Measurements from ENCODE around the gene GHRL.
"Not testable (repeated sequence)": the region's sequence is repeated elsewhere in the genome, so short reads cannot be mapped to it uniquely, and the experiment has no call there.

GHRL gene

DNA sequence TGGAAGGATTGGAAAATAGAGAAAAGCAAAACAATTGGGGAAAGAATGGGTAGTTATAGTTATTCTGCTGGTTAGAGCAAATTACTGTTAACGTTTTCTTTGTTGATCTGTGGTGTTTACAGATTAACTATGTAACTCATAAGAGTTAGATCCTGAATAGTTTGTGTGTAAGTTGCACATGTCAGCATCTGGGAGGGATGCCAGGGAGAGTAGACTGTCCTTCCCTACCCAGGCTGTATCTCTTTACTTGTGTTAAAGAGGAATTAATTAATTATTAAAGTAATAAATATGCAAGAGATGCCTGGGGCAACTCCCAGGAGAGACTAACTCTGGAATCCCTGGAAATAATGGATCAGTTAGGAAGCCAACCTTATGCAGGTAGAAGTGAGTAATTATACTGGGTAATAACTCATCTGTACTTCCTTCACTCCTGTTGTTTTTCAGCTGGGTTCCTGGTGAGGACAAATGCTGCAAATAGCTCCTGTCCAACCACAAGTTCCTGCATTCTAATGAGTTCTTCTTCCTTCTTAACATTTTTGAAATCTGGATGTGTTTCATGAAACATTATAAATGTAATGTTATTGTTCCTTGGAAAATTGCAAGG is 18.9 kb downstream of the GHRL start:
- DNase-seq (no peak), ATAC-seq (no peak)

- DNase-seq (no peak), ATAC-seq (no peak)
These were observed 19.8 kb downstream of the GHRL start for GRCh38 chr3:10272977-10273376.

GRCh38 chr3:10272476-10272875 is 20.3 kb downstream of the GHRL start:
- ATAC-seq = not testable (repeated sequence)

GRCh38 chr3:10269443-10269842 is 23.3 kb downstream of the GHRL start:
- no peak for ATAC-seq
- no peak for DNase-seq

More at GRCh38 chr3:10272476-10272875, 20.3 kb downstream of the GHRL start:
- DNase-seq = not testable (repeated sequence)

GRCh38 chr3:10268930-10269329 is 23.8 kb downstream of the GHRL start:
- no peak for DNase-seq
- no peak for ATAC-seq

- DNase-seq = no peak
- no peak for ATAC-seq
These were observed 24.6 kb downstream of the GHRL start for GRCh38 chr3:10268116-10268515.

DNA sequence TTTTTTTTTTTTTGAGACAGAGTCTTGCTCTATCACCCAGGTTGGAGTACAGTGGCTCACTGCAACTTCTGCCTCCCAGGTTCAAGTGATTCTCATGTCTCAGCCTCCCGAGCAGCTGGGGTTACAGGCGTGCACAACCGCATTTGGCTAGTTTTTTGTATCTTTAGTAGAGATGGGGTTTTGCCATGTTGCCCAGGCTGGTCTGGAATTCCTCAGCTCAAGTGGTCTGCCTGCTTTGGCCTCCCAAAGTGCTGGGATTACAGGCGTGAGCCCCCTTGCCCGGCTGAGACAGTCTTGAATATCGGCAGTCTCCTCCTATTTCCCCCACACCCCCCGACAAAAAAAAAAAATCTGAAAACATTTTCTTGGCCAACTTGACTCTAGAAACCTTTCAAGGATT is 25.8 kb downstream of the GHRL start:
- not testable (repeated sequence) for DNase-seq, ATAC-seq

- DNase-seq (no peak), ATAC-seq (no peak)
These were observed 26.9 kb downstream of the GHRL start for GRCh38 chr3:10265833-10266232.

DNA sequence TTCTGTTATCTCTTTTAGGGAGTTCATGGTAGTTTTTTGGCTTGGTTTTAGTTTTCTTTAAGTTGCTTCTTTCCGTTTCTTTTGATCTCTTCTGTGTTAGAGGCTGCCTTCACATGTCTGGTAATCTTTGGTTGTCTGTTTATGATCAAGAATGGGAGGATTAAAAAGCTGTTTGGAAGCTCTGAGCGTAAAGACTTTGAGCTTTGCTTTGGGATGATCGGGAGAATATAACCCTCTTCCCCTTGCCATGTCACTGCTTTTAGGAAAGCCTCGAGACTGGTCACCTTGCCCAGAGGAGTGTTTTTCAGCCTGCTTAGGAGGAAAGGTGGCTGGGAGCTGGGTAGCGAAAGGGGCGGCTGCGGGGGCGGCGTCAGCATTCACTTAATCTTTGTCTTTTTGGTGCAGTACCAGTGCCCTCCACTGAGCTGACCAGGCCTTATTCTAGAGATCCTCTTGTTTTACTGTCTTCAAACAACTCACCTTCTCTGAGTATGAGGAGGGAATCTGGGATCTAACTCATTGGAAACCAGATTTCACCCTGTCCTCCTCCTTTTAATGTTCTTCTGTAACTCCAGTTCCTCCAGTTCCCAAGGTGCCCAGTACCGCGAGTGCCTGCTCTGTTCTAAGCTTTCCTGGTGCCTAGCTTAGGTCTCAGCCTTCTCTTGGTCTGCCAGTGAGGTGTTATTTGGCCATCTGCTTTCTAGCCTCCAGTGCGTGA is 28.9 kb downstream of the GHRL start:
- peak; percentile 77 for DNase-seq
- peak; percentile 93 for ATAC-seq

DNA sequence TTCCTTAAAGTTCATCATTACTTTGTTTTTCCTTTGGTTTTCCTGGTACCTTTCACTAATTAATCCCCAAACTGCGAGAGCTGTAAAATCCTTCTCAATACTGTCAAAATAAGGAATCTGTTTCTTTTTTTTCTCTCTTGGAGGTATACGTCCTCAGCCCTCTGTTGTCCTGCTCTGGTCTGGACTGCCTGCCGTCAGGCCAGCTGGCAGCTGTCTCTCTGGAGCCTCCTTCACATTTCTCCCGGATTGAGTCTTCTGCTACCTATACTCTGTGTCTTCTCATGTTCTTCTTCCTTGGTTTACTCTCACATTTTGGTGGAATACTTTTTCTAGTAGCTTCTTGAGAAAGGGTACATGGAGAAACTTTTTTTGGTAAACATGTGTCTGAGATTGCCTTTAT is 30.7 kb downstream of the GHRL start:
- ATAC-seq (no peak), DNase-seq (no peak)

GRCh38 chr3:10260211-10260701 is 32.5 kb downstream of the GHRL start:
- DNase-seq = no peak
- no peak for ATAC-seq

DNA sequence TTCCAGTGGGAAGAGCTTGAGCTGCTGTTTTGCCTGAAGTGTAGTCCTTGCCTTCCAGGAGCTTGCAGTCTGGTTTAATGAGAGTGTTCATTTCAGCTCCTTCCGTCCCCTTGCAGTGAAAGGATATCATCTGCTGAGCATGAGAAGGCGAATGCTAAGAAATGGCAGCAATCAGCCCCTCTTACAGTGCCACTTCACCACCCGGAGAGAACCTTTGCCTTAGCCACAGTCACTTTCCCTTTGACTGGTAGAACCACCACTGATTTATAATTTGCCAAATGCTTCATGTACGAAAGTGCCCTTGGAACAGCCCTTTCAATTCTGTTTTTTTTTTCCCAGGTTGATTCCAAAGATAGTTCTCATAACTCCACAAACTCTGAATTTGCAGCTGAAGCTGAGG is 32.9 kb downstream of the GHRL start:
- DNase-seq (no peak), ATAC-seq (no peak)

- DNase-seq = no peak
- ATAC-seq = no peak
These were observed 33.7 kb downstream of the GHRL start for GRCh38 chr3:10259036-10259435.

DNA sequence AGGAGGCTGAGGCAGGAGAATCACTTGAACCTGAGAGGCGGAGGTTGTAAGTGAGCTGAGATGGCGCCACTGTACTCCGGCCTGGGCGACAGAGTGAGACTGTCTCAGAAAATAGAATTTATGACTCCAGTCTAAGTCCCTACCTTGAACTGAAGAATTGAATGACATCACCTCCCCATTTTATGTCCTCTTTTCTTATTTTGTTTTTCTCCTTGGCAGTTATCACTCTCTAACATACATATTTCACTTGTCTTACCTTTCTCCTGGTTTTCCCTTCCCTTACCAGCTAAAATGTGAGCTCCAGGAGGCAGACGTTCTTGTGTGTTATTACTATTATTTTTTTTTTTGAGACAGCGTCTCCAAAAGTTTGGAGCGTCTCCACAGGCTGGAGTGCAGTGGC is 36.9 kb downstream of the GHRL start:
- ATAC-seq = no peak

GRCh38 chr3:10253731-10254130 is 39.0 kb downstream of the GHRL start:
- DNase-seq (no peak), ATAC-seq (no peak)

More for the DNA sequence above, 36.9 kb downstream of the GHRL start:
- no peak for DNase-seq

DNA sequence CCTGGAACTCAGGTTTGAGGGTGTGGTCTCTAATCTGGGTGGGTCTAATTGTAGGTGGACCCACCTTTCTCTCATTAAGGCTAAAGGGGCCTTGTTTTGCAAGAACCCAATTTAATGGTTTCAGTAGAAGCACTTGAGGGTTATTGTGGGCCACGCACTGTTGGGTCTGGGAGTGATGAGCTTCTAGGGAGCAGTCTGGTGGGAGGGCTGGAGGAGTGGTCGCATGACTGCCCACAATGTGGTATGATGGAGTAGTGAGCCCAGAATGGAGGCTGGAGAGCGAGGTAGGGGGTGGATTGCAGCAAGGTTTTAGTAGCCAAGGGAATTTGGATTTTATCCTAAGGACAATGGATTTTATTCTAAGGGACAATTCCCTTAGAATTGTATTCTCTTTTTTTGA is 41.7 kb downstream of the GHRL start:
- ATAC-seq (no peak), DNase-seq (no peak)

DNA sequence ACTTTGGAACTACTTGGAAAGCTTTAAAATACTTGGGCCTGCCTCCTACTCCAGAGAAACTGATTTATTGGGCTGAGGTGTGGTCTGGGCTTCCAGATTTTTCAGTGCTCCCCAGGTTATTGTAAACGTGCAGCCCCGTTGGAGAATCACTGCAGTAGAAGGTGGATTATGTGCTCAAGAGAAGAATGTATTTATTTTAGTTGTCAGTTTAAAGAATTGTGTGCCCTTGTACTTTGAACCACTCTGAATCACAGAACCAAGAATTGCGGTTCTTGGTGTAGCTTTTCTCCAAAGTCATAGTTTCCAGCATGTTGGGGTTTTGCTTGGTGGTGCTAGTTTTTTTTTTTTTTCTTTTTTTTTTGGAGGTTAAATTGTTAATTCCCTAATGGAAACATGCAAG is 42.9 kb downstream of the GHRL start:
- DNase-seq (peak; percentile 12), ATAC-seq (peak; percentile 34)

DNA sequence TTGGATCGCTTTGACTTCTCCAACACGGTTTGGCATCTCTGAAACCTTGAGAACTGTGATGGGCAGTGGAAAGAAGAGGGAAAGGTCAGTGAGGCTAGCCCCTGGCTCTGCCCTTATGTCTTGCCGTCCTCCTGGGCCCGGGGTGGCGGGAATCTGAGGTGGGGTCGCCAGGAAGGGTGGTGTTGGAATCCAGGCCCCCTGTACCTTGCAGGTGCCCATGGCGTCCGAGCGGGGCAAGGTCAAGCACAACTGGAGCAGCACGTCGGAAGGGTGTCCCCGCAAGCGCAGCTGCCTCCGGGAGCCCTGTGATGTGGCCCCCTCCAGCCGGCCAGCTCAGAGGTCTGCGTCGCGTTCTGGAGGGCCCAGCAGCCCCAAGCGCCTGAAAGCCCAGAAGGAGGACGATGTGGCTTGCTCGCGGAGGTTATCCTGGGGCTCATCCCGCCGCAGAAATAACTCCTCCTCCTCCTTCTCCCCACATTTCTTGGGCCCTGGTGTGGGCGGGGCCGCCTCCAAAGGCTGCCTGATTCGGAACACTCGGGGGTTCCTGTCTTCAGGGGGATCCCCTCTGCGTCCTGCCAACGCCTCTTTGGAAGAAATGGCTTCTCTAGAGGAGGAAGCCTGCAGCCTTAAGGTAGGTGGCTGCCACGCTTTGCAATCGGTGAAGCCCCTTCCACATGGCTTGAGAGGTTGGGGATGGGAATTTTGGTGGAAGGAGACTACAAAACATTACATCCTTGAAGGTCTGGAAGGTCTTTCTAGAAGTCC is 43.6 kb downstream of the GHRL start:
- DNase-seq (peak; percentile 86), ATAC-seq (peak; percentile 62)

- ATAC-seq (peak; percentile 90), DNase-seq (peak; percentile 92)
These were observed 44.4 kb downstream of the GHRL start, which contains the start of gene TATDN2 for GRCh38 chr3:10248184-10248983. Gene TATDN2 (plus strand): TSS chr3:10248459. CDS start chr3:10249201, 742 bp downstream.

DNA sequence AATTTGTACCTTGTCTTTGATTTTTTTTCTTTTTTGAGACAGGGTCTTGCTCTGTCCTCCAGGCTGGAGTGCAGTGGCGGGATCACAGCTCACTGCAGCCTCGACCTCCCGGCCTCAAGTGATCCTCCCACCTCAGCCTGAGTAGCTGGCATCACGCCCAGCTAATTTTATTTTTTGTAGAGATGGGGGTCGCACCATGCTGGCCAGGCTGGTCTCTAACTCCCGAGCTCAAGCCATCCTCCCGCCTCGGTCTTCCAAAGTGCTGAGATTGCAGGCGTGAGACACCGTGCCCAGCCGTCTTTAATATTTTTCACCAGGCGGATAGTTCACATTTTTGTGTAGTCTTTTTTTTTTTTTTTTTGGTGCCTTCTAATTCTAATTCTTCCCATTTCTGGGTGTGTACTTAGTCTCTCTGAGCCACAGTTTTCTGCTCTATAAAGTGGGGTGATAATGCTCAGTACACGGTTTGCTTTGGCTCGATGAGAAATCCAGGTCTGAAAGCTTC is 45.0 kb downstream of the GHRL start:
- DNase-seq = no peak
- ATAC-seq = no peak

DNA sequence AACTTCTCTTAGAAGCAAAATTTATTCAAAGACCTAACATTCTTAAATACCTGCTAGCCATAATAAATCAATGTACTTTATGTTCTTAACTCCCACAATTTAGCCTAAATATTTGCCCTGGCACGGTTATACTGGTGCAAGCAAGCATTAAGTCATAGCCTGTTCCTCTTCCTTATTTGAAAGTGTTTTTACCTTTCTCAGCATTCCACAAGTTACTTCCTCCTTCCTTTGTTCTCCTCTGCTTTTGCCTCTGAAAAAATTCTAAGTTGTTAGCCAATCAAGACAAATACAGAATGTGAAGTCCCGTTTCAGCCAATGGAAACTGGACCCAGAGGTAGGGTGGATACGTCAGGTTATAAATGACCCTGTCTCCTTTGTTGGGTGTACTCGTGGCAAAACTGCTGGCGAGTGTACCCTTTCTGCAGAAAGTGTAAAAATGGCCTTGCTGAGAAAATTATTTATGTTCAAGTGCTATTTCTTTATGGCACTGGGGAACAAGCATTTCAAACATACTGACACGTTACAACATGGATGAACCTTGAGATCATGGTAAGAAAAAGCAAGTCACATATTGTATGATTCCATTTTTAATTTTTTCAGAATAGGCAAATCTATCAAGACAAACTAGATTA is 47.5 kb downstream of the GHRL start:
- no peak for DNase-seq
- no peak for ATAC-seq
